ENCODE results near the gene SORCS2. TPM values are rescaled to one million over a fixed set of nuclear protein-coding genes. Genes with fewer than 3 reads are reported as not detected.
A peak's percentile ranks its signal among the peaks of the same experiment; 100 is the strongest.

SORCS2 gene
- polyA plus RNA-seq, 3 donors: 0.46 to 0.55 TPM; not detected in 1

DNA sequence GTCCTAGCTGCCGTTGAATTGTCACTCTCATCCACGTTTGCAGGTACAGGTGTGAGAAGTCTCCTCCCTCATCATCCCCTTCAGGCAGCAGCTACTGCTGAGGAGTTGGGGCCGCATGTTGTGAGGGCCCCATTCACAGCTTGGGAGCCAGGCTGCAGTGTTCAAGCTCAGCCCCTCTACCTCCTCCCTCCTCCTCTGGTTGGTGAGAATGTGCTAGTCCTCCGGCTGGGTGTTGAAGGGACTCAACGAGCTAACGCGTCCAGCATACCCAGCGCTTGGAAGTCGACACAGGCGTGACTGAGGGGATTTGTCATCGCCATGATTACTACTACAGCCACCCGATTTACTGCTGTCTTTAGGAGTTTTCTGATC, 324.4 kb downstream of the SORCS2 start:
- H3K27ac ChIP-seq (ENCODE audit: low read depth in 1 of 2, low read length in 2 of 2): no peak overlapping the region
- H3K79me2 ChIP-seq (ENCODE audit: insufficient read depth, low read length): no peaks in the 10 kb centered on the region
- intact Hi-C loops (cut with micrococcal nuclease): no loop called here
- TF ChIP-seq, protein P1, sequence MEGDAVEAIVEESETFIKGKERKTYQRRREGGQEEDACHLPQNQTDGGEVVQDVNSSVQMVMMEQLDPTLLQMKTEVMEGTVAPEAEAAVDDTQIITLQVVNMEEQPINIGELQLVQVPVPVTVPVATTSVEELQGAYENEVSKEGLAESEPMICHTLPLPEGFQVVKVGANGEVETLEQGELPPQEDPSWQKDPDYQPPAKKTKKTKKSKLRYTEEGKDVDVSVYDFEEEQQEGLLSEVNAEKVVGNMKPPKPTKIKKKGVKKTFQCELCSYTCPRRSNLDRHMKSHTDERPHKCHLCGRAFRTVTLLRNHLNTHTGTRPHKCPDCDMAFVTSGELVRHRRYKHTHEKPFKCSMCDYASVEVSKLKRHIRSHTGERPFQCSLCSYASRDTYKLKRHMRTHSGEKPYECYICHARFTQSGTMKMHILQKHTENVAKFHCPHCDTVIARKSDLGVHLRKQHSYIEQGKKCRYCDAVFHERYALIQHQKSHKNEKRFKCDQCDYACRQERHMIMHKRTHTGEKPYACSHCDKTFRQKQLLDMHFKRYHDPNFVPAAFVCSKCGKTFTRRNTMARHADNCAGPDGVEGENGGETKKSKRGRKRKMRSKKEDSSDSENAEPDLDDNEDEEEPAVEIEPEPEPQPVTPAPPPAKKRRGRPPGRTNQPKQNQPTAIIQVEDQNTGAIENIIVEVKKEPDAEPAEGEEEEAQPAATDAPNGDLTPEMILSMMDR (IDR thresholded peaks at IDR 0.05): no peak
- DNase-seq: no peak
- no peaks in the 10 kb centered on the region for H3K36me3 Mint-ChIP-seq
- no peaks in the 10 kb centered on the region for H4K20me1 ChIP-seq (ENCODE audit: insufficient read depth, low read length)
- H3K4me3 Mint-ChIP-seq: no peak overlapping the region
- H3K4me2 ChIP-seq (replicated peaks; ENCODE audit: extremely low read depth, low read length, poor library complexity, severe bottlenecking): no peak overlapping the region
- H3K9ac ChIP-seq (ENCODE audit: insufficient read depth, low read length, poor library complexity, severe bottlenecking): no peak overlapping the region
- H3K9me3 ChIP-seq (replicated peaks in 1 of 2; ENCODE audit: control insufficient read depth in 1 of 2, insufficient read depth in 1 of 2, low read length in 2 of 2): no peaks in the 10 kb centered on the region
- H3K4me1 ChIP-seq (ENCODE audit: control insufficient read depth in 1 of 2, insufficient read depth in 2 of 2, low read length in 2 of 2): no peaks in the 10 kb centered on the region
- H3K4me3 ChIP-seq (replicated peaks in 1 of 3; ENCODE audit: low read depth in 2 of 3, low read length in 3 of 3): no peak overlapping the region
- no peak overlapping the region for H2AFZ ChIP-seq (ENCODE audit: insufficient read depth, low read depth, low read length, poor library complexity, severe bottlenecking)
- peaks cover 0 to 29% of the 10 kb centered on the region in 2 donors for H3K27me3 ChIP-seq (ENCODE audit: control insufficient read depth in 2 of 2, insufficient read depth in 2 of 2, low read length in 2 of 2)
- no CpG with 5 or more reads among the region's 12 CpGs for WGBS (ENCODE audit: insufficient coverage)
- H3K4me1 Mint-ChIP-seq: no peaks in the 10 kb centered on the region
- H3K36me3 ChIP-seq (replicated peaks in 1 of 2; ENCODE audit: control insufficient read depth in 1 of 2, insufficient read depth in 2 of 2, low read length in 2 of 2): no peaks in the 10 kb centered on the region
- peaks cover 27 to 50% (median 49%) of the 10 kb centered on the region in 3 donors for H3K27me3 Mint-ChIP-seq (ENCODE audit: low read depth in 3 of 3)
- H3K9me3 Mint-ChIP-seq: peaks cover 0 to 3% (median 0%) of the 10 kb centered on the region in 7 donors
- no peak overlapping the region for H3K27ac Mint-ChIP-seq

DNA sequence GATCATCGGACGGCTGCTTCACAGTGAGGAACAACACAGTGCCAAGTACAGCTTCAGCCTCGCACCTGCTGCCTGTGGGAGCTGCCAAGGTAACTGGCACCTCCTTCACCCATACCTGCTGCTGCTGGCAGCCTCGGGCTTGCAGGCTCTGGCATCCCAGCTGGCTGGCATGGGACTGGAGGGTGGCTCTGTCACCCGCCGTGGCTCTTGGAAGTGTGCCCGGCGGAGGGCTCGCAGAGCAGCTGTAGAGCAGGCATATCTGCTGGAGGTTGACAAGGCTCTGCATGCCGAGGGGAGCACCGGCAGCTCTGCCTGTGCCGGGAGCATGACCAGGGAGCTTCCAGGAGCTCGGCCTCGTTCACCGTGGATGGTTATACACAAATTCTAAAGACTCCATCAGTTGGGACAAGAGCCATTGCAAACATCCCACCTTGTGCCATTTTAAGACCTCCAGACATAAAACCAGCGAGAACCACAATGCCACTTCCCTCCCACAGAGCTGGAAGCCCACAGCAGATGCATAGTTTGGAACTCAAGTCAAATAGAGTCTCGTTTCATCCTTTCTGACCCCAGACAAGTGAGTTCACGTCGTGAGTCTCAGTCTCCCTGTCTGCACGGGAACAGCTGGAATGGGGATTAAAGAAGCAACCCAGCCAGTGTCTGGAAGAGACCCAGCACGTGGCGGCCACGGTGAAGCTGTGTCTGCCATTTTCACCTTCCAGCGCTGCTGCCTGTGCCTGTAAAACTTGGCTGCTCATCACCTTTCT, 326.7 kb downstream of the SORCS2 start:
- intact Hi-C loops (cut with micrococcal nuclease): no loop called here
- Histone ChIP-seq H3K4me2 (replicated peaks; ENCODE audit: extremely low read depth, low read length, poor library complexity, severe bottlenecking) (no peak overlapping the region), H3K27me3 (ENCODE audit: control insufficient read depth in 2 of 2, insufficient read depth in 2 of 2, low read length in 2 of 2) (peaks cover 0 to 42% of the 10 kb centered on the region in 2 donors), H2AFZ (ENCODE audit: insufficient read depth, low read depth, low read length, poor library complexity, severe bottlenecking) (no peak overlapping the region), H3K9ac (ENCODE audit: insufficient read depth, low read length, poor library complexity, severe bottlenecking) (no peak overlapping the region), H3K36me3 (replicated peaks in 1 of 2; ENCODE audit: control insufficient read depth in 1 of 2, insufficient read depth in 2 of 2, low read length in 2 of 2) (no peaks in the 10 kb centered on the region), H3K9me3 (replicated peaks in 1 of 2; ENCODE audit: control insufficient read depth in 1 of 2, insufficient read depth in 1 of 2, low read length in 2 of 2) (no peaks in the 10 kb centered on the region), H3K79me2 (ENCODE audit: insufficient read depth, low read length) (no peaks in the 10 kb centered on the region), H3K4me3 (replicated peaks in 1 of 3; ENCODE audit: low read depth in 2 of 3, low read length in 3 of 3) (no peak overlapping the region), H3K27ac (ENCODE audit: low read depth in 1 of 2, low read length in 2 of 2) (no peak overlapping the region), H4K20me1 (ENCODE audit: insufficient read depth, low read length) (no peaks in the 10 kb centered on the region), H3K4me1 (ENCODE audit: control insufficient read depth in 1 of 2, insufficient read depth in 2 of 2, low read length in 2 of 2) (peaks cover 0 to 3% of the 10 kb centered on the region in 2 donors)
- Mint-ChIP-seq H3K36me3 (no peaks in the 10 kb centered on the region), H3K4me1 (peaks cover 1% of the 10 kb centered on the region), H3K9me3 (peaks cover 0 to 2% (median 0%) of the 10 kb centered on the region in 7 donors), H3K27me3 (ENCODE audit: low read depth in 3 of 3) (peaks cover 29 to 62% (median 62%) of the 10 kb centered on the region in 3 donors), H3K4me3 (no peak overlapping the region), H3K27ac (peak overlapping the region in 2 of 7 donors; percentile 2 to 28)
- WGBS (ENCODE audit: insufficient coverage): 92% methylated on average over 20 of the region's 24 CpGs
- DNase-seq: no peak
- TF ChIP-seq, protein P1 (IDR thresholded peaks at IDR 0.05): no peak

Data from CD14-positive monocyte (primary cell).